Stimulated activated CD8-positive, alpha-beta memory T cell treated with anti-CD3 and anti-CD28 coated beads, Interleukin-12 subunit alpha, Interleukin-12 subunit beta, amount 100 ng/mL, for 24 hours (primary cell): Measurements from ENCODE around the gene SKIC3.

Source experiments
- DNase-seq: peaks from one replicate; pipeline ENCODE4 v3.0.0-alpha.2; 2020; ENCODE audit errors: extremely low read depth

The SKIC3 gene

DNA sequence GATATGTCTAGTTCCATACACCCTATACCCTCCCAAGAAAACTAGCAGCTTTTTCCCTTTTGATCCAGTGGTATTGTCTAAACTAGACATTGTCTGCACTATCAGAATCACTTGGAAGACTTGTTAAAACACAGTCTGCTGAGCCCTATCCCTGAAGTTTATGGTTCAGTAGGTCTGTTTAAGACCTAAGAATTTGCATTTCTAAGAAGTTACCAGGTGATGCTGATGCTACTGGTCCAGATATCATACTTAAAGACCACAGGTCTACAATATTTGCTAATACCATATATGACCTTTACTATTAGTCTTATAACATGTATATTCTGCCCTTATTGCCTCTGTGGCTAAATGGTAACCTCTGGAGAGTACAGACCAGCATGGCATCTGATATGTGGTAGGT, 23.3 kb downstream of the SKIC3 start:
- no peak for DNase-seq

GRCh38 chr5:95530416-95530815, 24.4 kb downstream of the SKIC3 start:
- no peak for DNase-seq

- DNase-seq: no peak
Observed at GRCh38 chr5:95528565-95528964, 26.2 kb downstream of the SKIC3 start.

- DNase-seq: no peak
Observed at GRCh38 chr5:95526871-95527270, 27.9 kb downstream of the SKIC3 start.

DNA sequence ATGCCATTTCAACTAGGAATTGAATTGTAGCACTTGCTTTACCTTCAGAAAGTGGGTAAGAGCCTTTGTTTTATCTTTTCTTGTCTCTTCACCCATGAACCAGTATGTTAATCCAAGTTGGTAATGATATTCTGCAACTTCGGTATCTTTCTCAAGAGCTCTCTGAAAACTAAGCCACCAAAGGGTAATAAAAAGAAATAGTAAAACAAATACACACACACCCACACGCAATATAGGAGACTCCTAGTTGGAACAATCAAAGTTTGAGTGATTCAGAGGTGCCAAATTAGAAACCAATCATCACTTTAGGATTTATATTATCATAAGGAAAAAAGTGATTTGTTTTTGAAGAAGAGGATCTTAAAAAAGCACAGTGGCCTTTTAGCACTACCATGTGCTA, 30.4 kb downstream of the SKIC3 start:
- DNase-seq: no peak

DNA sequence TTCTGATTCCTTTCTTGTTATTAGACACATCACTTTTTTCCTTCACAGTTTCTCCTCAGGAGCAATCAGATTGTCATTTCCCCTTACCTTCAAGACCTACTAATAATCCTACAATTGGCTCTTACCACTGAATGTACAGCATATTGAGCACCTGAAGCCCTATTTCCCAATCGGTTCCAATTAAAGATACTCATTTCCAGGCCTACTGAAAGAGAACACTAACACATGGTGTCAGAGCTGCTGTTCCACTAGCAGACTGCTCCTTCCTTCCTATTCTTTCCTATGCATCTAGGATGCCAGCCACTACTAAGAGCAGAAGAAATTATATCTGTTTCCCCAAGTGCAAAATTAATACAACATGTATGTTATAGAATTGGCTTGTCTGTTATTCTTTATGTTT, 34.6 kb downstream of the SKIC3 start:
- DNase-seq: no peak

GRCh38 chr5:95519681-95520080, 35.1 kb downstream of the SKIC3 start:
- DNase-seq: no peak

DNA sequence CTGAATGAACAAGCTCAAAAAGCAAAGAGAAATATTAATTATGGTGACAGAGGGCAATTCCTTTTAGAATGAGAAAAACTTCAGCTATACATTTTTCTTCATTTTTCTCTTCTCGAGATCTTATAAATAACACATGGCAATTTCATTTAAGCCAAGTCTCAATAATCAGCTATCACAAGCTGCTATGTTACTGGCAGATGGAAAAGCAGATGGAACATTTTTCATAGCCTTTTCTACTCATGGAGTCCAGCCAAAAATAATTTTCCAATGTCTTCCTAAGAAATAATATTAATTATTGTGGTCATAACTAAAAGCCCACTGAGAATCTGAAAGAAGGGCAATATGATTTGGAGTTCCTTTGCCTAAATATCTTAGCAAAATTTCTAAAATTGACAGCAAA, 35.6 kb downstream of the SKIC3 start:
- DNase-seq: no peak

DNA sequence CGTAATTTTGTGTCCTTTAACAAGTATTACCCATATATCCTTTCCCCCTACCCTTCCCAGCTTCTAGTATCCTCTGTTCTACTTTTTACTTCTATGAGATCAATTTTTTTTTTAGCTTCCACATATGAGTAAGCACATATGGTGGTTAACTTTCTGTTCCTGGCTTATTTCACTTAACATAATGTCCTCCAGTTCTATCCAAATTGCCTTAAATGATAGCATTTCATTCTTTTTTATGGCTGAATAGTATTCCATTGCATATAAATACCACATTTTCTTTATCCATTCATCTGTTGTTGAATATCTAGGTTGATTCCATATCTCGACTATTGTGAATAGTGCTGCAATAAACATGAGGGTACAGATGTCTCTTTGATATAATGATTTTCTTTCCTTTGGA, 36.4 kb downstream of the SKIC3 start:
- no peak for DNase-seq

DNA sequence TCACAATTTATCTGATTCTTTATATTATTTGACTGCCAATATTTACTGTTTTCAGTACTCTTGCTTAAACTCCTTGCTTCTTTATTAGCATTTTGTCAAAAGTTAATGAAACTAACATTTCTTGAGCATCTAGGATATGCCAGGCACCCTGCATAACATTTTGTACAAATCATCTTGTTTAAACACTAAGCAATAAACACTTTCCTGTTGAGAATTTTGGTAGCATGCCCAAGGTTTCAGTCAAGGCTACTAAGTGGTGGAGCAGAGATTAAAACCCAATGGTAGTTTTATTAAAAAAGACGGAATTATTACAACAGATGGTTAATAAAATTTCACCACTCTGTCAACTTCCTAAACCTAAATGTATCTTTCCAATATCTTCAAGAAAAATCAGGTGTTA, 43.2 kb downstream of the SKIC3 start:
- DNase-seq: no peak

GRCh38 chr5:95508550-95508949, 46.2 kb downstream of the SKIC3 start:
- no peak for DNase-seq
